Suprapubic skin (tissue), 4 donors: ENCODE data around the gene FSTL4. TPM values are rescaled to one million over a fixed set of nuclear protein-coding genes. Genes with fewer than 3 reads are reported as not detected.

Source experiments
- DNase-seq, 2 donors: peaks; one replicate each; pipeline ENCODE4 v3.0.0-alpha.2; 2019; ENCODE audit warnings: low spot score in 2 of 2
- H3K27ac ChIP-seq: fragments of 200-600 bp; sonication (generic); one replicate; pipeline ENCODE4 v1.5.1; 2019
- H3K27me3 ChIP-seq: fragments of 200-600 bp; sonication (generic); one replicate; pipeline ENCODE4 v1.5.1; 2019
- H3K36me3 ChIP-seq: fragments of 200-600 bp; sonication (generic); one replicate; pipeline ENCODE4 v1.5.1; 2019
- H3K4me1 ChIP-seq: fragments of 200-600 bp; sonication (generic); one replicate; pipeline ENCODE4 v1.5.1; 2019
- H3K4me3 ChIP-seq: fragments of 200-600 bp; sonication (generic); one replicate; pipeline ENCODE4 v1.5.1; 2019; ENCODE audit warnings: mild to moderate bottlenecking
- H3K9me3 ChIP-seq: fragments of 200-600 bp; sonication (generic); one replicate; pipeline ENCODE4 v1.5.1; 2019
- EP300 ChIP-seq: sonication (generic); formaldehyde crosslinking; IDR thresholded peaks from one replicate; pipeline ENCODE4 v1.6.1; 2017; ENCODE audit warnings: antibody characterized with exemption
- POLR2A ChIP-seq, 2 donors: fragments of 450-650 bp; IDR thresholded peaks; one replicate each; pipeline ENCODE4 v1.6.1; 2017; ENCODE audit warnings: antibody characterized with exemption in 2 of 2, mild to moderate bottlenecking in 2 of 2, moderate library complexity in 2 of 2
- POLR2AphosphoS5 ChIP-seq, 3 donors: sonication (generic); formaldehyde crosslinking; IDR thresholded peaks; one replicate each; pipeline ENCODE4 v1.6.1; 2017; ENCODE audit warnings: antibody characterized with exemption in 3 of 3
- WGBS: methylation state at CpG from one replicate; pipeline ENCODE4 v1.1.5; 2018; 5-methylcytosine and 5-hydroxymethylcytosine counted together
- total RNA-seq, 4 donors: library from RNA; depleted of rRNA; stranded (reverse); fragments of >200 nt; gene quantifications; one replicate each; pipeline ENCODE4 v1.1.0, GENCODE V29; 2016
- TF ChIP-seq, protein P1 (sequence below), 2 donors: fragments of 200-600 bp in 1 of 2; fragments of 450-650 bp in 1 of 2; sonication (generic) in 1 of 2; IDR thresholded peaks; one replicate each; pipeline ENCODE4 v1.5.1; 2016 to 2019; ENCODE audit warnings: antibody characterized with exemption in 2 of 2, mild to moderate bottlenecking in 1 of 2, moderate library complexity in 1 of 2

The FSTL4 gene
- total RNA-seq, 4 donors from 2014 or later, result 2.3 to 6.4 (median 5.8) TPM

DNA sequence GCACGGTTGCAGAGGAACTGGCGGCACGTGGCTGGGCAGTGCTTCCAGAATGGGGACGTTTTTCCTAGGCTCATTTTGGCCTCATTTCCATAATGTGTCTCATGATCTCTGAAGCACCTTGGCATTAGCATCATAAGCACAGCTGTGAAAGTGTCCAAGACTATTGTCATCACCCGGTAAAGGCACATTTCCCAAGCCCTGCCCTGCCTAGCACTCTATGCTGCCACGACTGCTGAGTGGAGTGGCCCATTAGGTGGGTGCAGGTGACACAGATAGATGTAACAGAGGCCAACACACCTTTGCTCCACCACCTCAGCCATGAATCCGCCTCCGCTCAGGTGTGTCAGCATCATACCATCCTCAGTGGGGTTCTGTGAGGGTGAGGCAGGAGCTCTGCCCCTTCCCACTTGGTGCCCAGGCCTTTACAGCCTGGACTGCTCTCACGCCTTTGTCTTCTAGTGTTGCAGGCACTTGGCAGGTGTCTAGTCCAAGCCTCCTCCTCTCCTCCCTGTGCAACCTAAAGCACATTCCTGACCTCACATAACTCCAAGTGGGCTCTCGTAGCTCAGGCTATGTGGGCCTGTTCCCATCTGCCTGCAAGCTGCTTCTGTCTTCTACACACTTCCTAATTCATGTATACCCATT is 213.0 kb downstream of the FSTL4 start:
- Histone ChIP-seq H3K27ac (no peak overlapping the region), H3K4me1 (no peaks in the 10 kb centered on the region), H3K4me3 (no peak overlapping the region), H3K36me3 (no peaks in the 10 kb centered on the region), H3K9me3 (no peaks in the 10 kb centered on the region), H3K27me3 (no peaks in the 10 kb centered on the region)
- TF ChIP-seq, protein P1, sequence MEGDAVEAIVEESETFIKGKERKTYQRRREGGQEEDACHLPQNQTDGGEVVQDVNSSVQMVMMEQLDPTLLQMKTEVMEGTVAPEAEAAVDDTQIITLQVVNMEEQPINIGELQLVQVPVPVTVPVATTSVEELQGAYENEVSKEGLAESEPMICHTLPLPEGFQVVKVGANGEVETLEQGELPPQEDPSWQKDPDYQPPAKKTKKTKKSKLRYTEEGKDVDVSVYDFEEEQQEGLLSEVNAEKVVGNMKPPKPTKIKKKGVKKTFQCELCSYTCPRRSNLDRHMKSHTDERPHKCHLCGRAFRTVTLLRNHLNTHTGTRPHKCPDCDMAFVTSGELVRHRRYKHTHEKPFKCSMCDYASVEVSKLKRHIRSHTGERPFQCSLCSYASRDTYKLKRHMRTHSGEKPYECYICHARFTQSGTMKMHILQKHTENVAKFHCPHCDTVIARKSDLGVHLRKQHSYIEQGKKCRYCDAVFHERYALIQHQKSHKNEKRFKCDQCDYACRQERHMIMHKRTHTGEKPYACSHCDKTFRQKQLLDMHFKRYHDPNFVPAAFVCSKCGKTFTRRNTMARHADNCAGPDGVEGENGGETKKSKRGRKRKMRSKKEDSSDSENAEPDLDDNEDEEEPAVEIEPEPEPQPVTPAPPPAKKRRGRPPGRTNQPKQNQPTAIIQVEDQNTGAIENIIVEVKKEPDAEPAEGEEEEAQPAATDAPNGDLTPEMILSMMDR (IDR thresholded peaks at IDR 0.05), result no peak
- TF ChIP-seq POLR2A (IDR thresholded peaks at IDR 0.05) (no peak), POLR2AphosphoS5 (IDR thresholded peaks at IDR 0.05) (no peak), EP300 (no peak)
- WGBS, result 93% methylated on average over 10 of the region's 10 CpGs
- peak in 1 of 2 donors; percentile 21 for DNase-seq

DNA sequence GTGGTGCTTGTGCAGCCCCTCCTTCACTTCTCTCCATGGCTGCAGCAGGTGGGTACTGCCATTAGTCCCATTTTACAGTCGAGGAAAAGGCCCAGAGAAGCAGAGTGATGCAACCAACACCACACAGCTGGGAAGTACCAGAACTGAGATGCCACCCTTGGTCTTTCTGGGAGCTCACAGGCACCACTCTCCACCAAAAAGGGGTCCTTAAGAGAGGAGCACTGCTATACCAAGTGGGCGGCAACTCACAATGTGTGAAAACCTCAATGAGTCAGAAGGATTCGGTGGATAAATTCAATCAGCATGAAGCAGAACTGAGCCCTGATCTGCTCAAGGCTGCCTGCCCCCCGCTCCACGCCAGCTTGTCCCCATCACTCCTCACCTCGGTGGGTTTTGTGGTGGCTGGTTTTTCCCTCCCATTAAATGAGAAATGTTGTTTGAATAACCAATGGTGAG is 213.7 kb downstream of the FSTL4 start:
- Histone ChIP-seq H3K4me1 (no peaks in the 10 kb centered on the region), H3K27me3 (no peaks in the 10 kb centered on the region), H3K4me3 (no peak overlapping the region), H3K36me3 (no peaks in the 10 kb centered on the region), H3K27ac (no peak overlapping the region), H3K9me3 (no peaks in the 10 kb centered on the region)
- WGBS, result 86% methylated on average over 6 of the region's 6 CpGs
- DNase-seq, result no peak
- TF ChIP-seq, protein P1 (IDR thresholded peaks at IDR 0.05), result no peak
- no peak for TF ChIP-seq EP300
- TF ChIP-seq POLR2AphosphoS5 (IDR thresholded peaks at IDR 0.05), result no peak

DNA sequence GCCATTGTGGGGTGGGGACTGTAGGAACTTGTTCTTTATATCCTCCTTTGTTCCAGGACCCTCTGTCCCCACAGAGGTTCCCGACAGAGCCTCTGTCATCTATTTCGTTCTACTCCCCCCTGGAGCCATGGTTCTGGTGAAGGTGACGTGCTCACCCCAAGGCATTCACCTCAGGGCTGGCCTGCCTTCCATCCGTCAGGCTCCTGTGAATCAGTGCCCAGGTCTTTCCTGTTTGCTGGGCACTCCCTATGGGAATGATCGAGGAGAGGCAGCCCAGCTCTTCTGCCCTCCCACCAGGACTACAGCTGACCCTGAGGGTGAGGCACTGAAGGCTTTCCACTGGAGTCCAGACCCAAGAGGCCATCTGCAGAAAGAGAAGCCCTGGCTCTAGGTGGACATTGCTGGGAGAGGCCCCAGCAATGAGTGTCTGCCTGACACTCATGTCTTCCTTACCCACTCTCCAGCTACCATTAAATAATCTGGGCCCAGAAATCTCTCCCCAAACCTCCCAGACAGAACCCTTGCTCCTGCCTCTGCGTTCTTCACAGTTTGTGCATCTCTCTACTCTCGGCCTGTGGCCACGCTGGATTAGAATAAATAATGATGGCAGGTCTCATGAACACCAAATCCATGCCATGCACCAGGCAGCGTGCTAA is 214.2 kb downstream of the FSTL4 start:
- Histone ChIP-seq H3K9me3 (no peaks in the 10 kb centered on the region), H3K4me1 (no peaks in the 10 kb centered on the region), H3K36me3 (no peaks in the 10 kb centered on the region), H3K27me3 (no peaks in the 10 kb centered on the region), H3K4me3 (no peak overlapping the region), H3K27ac (no peak overlapping the region)
- WGBS, result 95% methylated on average over 9 of the region's 9 CpGs
- no peak for TF ChIP-seq EP300
- TF ChIP-seq, protein P1 (IDR thresholded peaks at IDR 0.05), result no peak
- TF ChIP-seq POLR2A (IDR thresholded peaks at IDR 0.05), result no peak
- no peak for TF ChIP-seq POLR2AphosphoS5 (IDR thresholded peaks at IDR 0.05)
- no peak for DNase-seq

DNA sequence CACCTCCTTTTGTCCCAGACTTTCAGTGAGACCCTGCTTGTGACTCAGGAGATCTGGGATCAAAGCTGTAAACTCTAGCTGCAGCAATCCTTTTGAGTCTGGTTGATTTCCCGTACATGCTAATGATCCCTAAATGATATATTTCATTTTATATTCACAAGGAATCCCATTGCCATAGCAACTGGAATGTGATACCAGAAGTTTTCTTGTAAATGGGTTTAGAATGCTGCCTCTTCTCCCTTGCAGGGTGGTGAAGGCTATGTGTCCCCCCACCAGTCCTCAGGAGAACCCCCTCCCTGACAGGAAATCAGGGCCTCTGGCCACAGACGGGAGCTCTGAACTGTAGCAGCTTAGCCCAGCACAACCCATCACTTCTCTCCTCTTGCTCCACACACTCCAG is 215.0 kb downstream of the FSTL4 start:
- H3K27ac ChIP-seq, result no peak overlapping the region
- DNase-seq, result peak in 1 of 2 donors; percentile 34
- no peak for TF ChIP-seq EP300
- no peak for TF ChIP-seq POLR2AphosphoS5 (IDR thresholded peaks at IDR 0.05)
- TF ChIP-seq, protein P1 (IDR thresholded peaks at IDR 0.05), result no peak
- TF ChIP-seq POLR2A (IDR thresholded peaks at IDR 0.05), result no peak
- no peaks in the 10 kb centered on the region for H3K36me3 ChIP-seq
- H3K4me3 ChIP-seq, result no peak overlapping the region
- 74% methylated on average over 2 of the region's 2 CpGs for WGBS
- no peaks in the 10 kb centered on the region for H3K9me3 ChIP-seq
- no peaks in the 10 kb centered on the region for H3K4me1 ChIP-seq
- no peaks in the 10 kb centered on the region for H3K27me3 ChIP-seq

DNA sequence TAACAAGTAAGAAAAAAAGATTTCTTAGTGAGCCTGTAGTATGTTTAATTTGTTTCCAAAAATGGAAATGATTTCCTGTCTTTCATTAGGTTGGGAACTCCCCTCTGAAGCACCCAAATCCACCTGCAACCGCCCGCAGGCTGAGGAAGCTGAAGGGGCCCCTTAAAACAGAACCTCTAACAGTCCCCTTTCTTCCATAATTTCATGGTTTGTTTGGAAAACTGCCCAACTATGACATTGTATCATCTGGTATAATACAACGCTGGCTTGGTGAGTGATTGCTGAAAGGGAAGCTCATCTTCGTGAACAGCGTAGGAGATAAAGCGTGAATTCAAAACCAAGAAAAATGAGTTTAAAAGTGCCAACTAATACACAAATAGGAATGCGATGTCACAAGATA is 215.5 kb downstream of the FSTL4 start:
- Histone ChIP-seq H3K4me3 (no peak overlapping the region), H3K27ac (no peak overlapping the region), H3K36me3 (no peaks in the 10 kb centered on the region), H3K4me1 (no peaks in the 10 kb centered on the region), H3K9me3 (no peaks in the 10 kb centered on the region), H3K27me3 (no peaks in the 10 kb centered on the region)
- TF ChIP-seq POLR2A (IDR thresholded peaks at IDR 0.05) (no peak), POLR2AphosphoS5 (IDR thresholded peaks at IDR 0.05) (no peak)
- TF ChIP-seq, protein P1 (IDR thresholded peaks at IDR 0.05), result no peak
- peak in 1 of 2 donors; percentile 45 for DNase-seq
- 43% methylated on average over 7 of the region's 7 CpGs for WGBS
